SK-N-DZ (cell line): ENCODE measurements around the gene TSC22D2.
A peak's percentile ranks its signal among the peaks of the same experiment; 100 is the strongest.
"Not testable (repeated sequence)": the region's sequence is repeated elsewhere in the genome, so short reads cannot be mapped to it uniquely, and the experiment has no call there.

Experiments
- DNase-seq: peaks from one replicate; pipeline ENCODE4 v3.0.0-alpha.2; 2015; ENCODE audit warnings: low spot score

The TSC22D2 gene

DNA sequence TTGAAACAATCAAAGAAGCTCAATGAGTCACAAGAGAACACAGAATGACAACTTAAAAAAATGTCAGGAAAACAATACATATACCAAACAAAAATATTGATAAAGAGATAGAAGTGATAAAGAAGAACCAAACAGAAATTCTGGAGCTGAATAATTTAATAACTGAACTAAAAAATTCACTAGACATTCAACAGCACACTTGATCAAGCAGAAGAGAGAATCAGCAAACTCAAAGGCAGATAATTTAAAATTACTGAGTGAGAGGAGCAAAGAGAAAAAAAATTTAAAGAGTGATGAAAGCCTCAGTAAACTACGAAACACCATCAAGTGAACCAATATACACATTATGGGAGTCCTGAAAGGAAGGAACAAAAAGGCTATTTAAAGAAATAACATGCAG is 76.3 kb downstream of the TSC22D2 start:
- DNase-seq: no peak

DNA sequence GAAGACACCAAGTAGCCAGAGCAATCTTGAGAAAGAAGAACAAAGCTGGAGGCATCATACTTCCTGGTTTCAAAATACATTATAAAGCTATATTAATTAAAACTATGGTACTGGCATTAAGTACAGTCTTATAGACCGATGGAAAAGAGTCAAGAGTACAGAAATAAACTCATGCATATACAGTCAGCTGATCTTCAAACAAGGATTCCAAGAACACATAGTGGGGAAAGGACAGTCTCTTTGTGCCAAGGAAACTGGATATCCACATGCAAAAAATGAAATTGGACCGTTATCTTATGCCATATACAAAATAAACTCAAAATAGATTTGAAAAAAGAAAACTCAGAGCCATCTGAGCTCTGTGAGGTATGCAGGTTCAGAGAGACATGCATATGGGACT is 80.8 kb downstream of the TSC22D2 start:
- DNase-seq: no peak

DNA sequence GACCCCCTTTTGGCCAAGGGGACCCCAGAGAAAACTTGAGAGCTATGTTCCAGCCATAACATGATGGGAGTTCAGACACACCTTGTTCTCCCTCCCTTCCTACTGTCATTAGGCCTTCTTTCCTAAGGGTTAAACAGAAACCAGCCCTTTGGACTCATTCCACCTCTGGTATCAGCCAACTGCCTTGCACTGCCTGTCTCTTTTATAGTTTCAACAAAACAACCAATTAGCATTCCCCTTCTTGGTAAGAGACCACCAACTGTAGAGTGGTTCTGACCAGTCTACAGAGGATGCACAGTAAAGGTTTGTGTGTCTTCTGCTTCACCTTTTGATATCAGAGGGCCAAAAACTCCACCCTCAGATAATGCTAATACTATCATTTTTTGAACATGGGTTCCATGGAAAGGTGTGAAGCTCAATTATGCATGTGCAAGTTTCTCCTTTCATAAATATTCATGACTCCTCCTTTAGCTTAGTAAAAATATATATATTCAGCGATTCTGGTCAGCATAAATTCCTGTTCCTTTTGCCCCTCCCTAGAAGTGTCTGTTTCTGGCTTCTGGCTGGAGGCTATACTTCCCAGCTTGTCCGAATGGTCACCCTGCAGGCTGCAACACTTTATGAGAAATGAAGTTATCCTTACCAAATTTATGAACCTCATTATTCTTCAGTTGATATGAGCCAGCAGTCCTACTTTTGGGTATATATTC is 82.3 kb downstream of the TSC22D2 start:
- DNase-seq: no peak

DNA sequence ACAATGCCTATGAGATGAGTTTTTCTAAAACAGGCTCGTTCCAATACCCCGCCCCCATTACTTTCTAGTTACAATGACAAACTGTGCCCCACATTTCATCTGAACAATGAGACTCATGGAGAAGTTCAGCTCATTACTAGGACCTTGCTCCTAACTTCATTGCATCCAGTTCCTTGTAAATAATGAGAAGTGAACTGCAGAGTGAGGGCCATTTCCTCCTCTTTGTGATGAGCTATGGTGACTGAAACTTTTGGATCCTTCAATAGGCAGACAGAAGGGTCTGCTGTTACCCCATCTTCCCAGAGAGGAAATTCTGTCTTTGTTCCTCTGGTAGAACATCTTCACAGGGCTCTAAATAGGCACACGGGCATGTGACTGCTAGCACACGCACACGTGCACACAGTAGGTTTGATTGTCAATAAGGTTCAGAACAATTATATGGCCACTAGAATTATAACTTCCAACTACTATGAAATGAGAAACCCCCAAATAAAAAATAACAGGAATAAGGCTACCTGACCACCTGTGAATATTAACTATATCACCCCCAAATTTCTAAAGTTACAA is 86.4 kb downstream of the TSC22D2 start:
- DNase-seq: no peak

DNA sequence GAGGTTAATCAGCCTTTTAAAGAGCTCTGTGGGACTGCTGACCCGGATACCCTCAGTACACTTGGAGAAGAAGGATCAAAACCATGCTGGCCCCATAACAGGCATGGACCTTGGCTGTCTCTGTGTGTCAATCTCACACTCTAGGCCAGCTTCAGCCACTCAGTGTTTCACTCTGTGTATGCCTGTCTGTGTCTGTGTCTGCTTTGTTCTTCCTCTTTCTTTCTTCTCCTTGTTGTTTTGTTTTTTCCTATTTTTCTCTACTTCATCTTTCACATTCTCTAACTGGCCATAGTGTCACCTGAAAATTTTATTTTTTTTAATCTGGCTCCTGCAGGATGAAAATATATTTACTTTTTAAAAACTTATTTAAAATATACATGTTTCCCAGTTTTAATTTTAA is 87.1 kb downstream of the TSC22D2 start:
- DNase-seq: no peak

DNA sequence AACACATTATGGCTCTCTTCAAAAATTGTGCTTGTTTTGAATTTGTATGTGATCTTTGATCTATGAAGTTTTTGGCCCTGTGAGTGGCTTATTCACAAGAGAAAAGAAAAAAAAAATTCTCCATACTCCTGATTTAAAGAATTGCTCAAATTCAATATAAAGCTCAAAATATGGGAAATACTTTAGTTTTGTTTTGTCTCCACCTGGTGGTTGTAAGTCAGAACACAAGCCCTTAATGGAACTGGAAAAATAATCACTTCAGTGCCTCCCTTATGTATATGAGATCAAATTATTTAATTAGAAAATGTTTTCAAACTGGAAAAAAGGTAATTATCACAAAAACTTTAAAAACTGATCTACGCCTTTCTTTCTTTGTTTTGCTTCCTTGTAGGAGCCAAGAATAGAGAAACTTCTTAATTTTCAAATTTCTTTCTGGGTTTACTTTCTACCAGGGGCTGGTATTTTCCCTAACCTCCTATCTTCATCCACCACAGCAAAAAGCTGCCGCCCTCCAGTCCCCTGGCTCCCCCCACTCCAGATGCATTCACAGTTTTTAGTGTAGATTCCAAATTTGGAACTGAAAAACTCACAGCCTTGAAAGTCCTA is 87.6 kb downstream of the TSC22D2 start:
- DNase-seq: peak; percentile 50

DNA sequence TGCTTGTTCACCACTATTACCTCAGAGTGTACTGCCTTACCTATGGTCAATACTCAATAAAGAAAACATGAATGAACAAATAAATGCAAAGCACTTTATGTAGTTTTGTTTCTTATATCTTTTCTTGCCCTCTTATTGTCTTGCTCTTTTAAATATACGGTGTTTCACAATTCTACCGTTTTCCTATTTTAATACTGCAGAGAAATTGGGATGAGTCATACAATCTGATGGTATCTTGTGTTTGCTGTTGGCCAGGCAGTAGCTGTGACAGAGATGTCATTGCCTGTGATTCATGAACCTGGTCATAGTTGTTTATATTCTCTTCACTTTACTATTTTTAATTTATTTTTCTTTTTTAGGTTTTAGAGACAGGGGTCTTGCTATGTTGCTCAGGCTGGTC is 89.9 kb downstream of the TSC22D2 start:
- no peak for DNase-seq

DNA sequence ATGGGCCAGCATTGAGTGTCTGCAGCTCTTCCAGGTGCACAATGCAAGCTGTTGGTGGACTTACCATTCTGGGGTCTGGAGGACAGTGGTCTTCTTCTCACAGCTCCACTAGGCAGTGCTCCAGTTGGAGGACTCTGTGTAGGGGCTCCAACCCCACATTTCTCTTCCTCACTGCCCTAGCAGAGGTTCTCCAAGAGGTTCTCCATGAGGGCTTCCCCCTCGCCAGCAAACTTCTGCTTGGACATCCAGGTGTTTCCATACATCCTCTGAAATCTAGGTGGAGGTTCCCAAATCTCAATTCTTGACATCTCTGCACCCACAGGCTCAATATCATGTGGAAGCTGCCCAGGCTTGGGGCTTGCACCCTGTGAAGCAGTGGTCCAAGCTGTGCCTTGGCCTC is 92.9 kb downstream of the TSC22D2 start:
- not testable (repeated sequence) for DNase-seq

DNA sequence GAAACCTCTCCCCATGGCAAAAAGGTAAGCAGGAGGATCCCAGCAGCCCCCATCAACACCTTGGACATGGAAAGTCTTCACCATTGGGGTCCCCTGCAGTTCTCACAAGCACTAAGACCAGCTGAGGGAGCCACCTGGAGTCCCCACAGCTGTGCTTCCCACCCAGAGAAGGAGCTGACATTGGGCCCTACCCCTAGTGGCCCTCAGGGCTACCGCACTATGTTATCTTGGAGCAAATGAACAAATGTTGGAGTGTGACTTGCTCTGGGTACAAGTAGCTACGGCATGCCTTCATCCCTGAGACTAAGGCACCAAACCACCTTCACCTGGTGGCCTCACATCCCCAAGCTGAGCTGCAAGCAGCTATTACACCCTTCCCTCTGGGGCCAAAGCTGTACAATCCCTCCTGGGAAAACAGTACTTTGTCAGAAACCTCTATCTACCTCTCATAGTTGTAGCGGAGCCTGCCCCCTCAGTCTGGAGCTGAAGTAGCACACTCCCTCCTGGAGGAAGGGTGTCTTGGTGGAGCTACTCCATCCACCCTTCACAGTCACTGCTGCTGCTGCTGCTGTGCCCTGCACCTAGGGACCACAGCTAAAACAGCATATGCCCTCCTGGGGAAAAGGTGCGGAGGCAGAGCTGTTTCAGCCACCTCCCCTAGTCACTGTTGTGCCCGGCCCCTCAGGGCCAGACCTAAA is 95.5 kb downstream of the TSC22D2 start:
- DNase-seq: no peak

DNA sequence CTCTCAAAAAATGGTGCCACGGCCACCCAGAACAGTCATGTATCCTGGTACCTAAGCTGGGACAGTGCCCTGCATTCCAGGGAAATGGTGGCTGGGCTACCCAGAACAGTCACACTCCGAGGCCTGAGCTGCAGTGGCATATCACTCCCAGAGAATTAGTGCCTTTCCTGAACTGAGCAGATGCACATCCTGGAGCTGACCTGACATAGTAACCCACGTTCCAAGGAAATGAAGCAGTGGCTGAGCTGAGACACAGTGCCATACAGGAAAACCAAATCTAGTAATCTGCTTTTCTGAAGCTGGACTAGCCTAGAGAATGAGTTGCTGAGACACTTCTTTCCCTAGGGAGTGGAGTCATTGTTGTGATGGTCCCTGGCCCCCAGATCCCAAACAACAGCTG is 96.4 kb downstream of the TSC22D2 start:
- no peak for DNase-seq

DNA sequence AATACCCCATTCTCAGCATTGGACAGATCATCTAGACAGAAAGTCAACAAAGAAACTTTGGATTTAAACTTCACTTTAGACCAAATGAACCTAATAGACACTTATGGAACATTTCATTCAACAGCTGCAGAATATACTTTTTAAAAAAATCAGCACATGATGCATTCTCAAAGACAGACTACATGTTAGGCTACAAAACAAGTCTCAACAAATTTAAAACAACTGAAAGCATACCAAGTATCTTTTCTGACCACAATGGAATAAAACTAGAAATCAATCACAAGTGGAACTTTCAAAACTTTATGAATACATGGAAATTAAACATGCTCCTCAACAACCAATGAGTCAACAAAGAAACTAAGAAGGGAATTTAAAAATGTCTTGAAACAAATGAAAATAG is 100.3 kb downstream of the TSC22D2 start:
- DNase-seq: no peak

DNA sequence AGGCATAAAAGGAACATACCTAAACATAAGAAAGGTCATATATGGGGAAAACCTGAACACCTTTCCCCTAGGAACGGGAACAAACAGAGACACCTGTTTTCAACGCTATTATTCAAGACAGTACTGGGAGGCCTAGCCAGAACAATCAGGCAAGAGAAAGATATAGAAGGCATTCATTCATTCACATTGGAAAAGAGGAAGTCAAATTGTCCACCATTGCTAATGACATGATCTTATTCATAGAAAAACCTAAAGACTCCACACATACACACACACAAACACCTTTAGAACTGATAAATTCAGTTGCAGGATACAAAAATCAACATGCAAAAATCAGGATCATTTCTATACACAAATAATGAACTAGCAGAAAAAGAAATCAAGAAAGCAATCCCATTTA is 101.7 kb downstream of the TSC22D2 start:
- DNase-seq: no peak

DNA sequence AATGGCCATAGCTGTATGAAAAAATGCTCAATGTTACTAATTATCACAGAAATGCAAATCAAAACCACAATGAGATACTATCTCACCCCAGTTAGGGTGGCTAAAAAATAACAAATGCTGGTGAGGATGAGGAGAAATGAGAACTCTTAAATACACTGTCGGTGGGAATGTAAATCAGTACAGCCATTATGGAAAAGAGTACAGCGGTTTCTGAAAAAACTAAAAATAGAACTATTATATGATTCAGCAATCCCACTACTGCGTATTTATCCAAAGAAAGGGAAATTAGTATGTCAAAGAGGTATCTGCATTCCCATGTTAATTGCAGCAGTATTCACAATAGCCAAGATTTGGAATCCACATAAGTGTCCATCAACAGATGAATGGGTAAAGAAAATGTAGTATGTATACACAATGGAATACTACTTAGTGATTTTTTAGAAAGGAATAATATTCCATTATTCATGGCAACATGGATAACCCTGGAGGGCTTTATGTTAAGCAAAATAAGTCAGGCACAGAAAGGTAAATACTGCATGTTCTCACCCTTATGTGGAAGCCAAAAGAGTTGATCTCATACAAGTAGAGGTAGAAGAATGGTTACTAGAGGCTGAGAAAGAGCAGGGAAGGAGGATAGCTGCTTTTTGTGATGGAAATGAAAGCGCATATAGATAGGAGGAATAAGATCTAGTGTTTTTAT is 103.2 kb downstream of the TSC22D2 start:
- DNase-seq: no peak

DNA sequence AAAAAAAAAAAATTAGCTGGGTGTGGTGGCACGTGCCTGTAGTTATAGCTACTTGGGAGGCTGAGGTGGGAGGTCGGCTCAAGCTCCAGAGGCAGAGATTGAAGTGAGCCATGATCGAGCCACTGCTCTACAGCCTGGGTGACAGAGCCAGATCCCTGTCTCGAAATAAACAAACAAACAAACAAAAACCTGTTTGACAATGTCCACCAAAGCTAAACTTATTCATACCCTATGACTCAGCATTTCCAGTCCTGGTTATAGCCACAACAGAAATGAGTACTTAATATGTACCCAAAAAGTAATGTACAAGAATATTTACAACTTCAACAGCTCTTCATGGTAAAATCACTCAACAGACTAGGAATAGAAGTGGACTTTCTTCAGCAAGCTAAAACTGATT is 107.1 kb downstream of the TSC22D2 start:
- DNase-seq: no peak
